ENCODE data around the gene XPR1. TPM values are rescaled to one million over a fixed set of nuclear protein-coding genes. Genes with fewer than 3 reads are reported as not detected.

Gene XPR1
- total and polyA plus RNA-seq, 2 donors (not counting 3 experiments of a cell fraction or from before 2014, with no cell fraction given) = 23.9 to 26.7 TPM

- no peak for DNase-seq (ENCODE audit: low read depth, low spot score)
- no peaks in the 10 kb centered on the region for H3K9me1 ChIP-seq (replicated peaks; ENCODE audit: control insufficient read depth, extremely low read depth, insufficient read depth, low read length)
- H3K4me3 ChIP-seq (replicated peaks in 1 of 3; ENCODE audit: insufficient read depth in 1 of 3, low read depth in 1 of 3, low read length in 3 of 3) = no peak overlapping the region
- ChIA-PET POLR2A (no interaction called here), CTCF (interaction anchor here (1.1 to 4.2 kb wide), 7 partner anchors 9 to 251 kb away, joined by 3 to 34 read pairs (median 5); no protein-coding TSS in a partner anchor)
- peaks cover 3% of the 10 kb centered on the region for H4K20me1 ChIP-seq (replicated peaks; ENCODE audit: control insufficient read depth, extremely low read depth, insufficient read depth, low read length)
- H3K79me2 ChIP-seq (ENCODE audit: control insufficient read depth, insufficient read depth, low read length) = peaks cover 17% of the 10 kb centered on the region
- no peaks in the 10 kb centered on the region for H3K36me3 ChIP-seq (ENCODE audit: control insufficient read depth in 2 of 2, extremely low read depth in 1 of 2, insufficient read depth in 2 of 2, low read length in 2 of 2)
- peaks cover 4 to 15% of the 10 kb centered on the region in 2 experiments for H3K27me3 ChIP-seq (ENCODE audit: control insufficient read depth in 2 of 2, insufficient read depth in 2 of 2, low read length in 2 of 2)
- H2AFZ ChIP-seq (ENCODE audit: low read depth, low read length) = peak overlapping the region; percentile 28
- no peak overlapping the region for H3K9ac ChIP-seq (replicated peaks; ENCODE audit: extremely low read depth, insufficient read depth, low read length)
- intact Hi-C loops (cut with micrococcal nuclease) = loop anchor here (5.0 to 10.0 kb wide), 5 partner anchors 162 to 512 kb away; partner anchors contain the start of genes IER5, QSOX1 and STX6
- peaks cover 13% of the 10 kb centered on the region for H3K4me1 ChIP-seq (ENCODE audit: control insufficient read depth, extremely low read depth, insufficient read depth, low read length)
- FAIRE-seq = no peak
- TF ChIP-seq EZH2 (IDR thresholded peaks at IDR 0.05; ENCODE audit: borderline replicate concordance, low read depth, low read length, severe bottlenecking) = no peak
- TF ChIP-seq POLR2AphosphoS5 (IDR thresholded peaks at IDR 0.05; ENCODE audit: insufficient read depth, low read depth, low read length) = no peak
- TF ChIP-seq GATA2 (IDR thresholded peaks at IDR 0.05; ENCODE audit: insufficient read depth, insufficient read length, low read depth, low read length) = no peak
- TF ChIP-seq MYC (IDR thresholded peaks at IDR 0.05; ENCODE audit: low read depth, low read length) = no peak
- no peak for TF ChIP-seq POLR2A (IDR thresholded peaks at IDR 0.05; ENCODE audit: low read depth, low read length)
- TF ChIP-seq JUN (IDR thresholded peaks at IDR 0.05; ENCODE audit: borderline replicate concordance, insufficient read depth, insufficient read length, low read depth) = no peak
- no peak for TF ChIP-seq MAX (IDR thresholded peaks at IDR 0.05; ENCODE audit: insufficient read depth, insufficient read length)
- no peak for TF ChIP-seq CTCF (IDR thresholded peaks at IDR 0.05; ENCODE audit: extremely low read depth in 1 of 2, insufficient read depth in 1 of 2, low read depth in 1 of 2, low read length in 2 of 2)
- TF ChIP-seq FOS (IDR thresholded peaks at IDR 0.05; ENCODE audit: borderline replicate concordance, insufficient read depth, low read length) = no peak
- no peak overlapping the region for H3K27ac ChIP-seq (ENCODE audit: insufficient read depth, low read depth, low read length)
- no TSS peak for BruUV-seq (replicated peaks)
- no peaks in the 10 kb centered on the region for H3K9me3 ChIP-seq (replicated peaks; ENCODE audit: control insufficient read depth, insufficient read depth, low read length)
- dilution Hi-C loops (cut with MboI; ENCODE audit: extremely low pct_ligation_motif_present, low sequenced_read_pairs) = no loop called here
- H3K4me2 ChIP-seq (ENCODE audit: insufficient read depth, low read length) = no peak overlapping the region
Measured at GRCh38 chr1:180630408-180631193, 1.2 kb upstream of the XPR1 start.

All from endothelial cell of umbilical vein (primary cell).